ENCODE data around the gene PPFIA3.
A peak's percentile ranks its signal among the peaks of the same experiment; 100 is the strongest.

Gene PPFIA3

DNA sequence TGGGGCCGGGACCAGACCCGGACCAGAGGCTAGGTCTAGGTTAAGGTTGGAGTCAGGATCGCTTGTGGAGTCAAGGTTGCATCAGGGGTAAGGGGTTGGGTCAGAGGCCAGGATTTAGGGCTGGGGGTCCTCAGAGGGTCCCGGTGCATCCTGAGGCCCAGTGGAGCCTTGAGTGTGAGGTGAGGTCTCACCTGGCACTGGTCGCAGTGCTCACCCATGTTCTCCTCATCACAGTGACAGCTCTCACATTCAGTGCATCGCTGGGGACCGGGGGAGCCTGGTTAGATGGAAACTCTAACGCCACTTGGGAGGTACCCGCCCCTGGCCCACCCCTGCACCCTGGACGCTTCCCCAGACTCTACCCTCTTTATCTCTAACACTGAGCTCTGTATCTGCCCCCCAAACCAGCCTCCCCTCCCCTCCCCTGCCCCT is 32.8 kb downstream of the PPFIA3 start:
- Histone ChIP-seq H3K27ac (ENCODE audit: low read depth, low read length) (no peak overlapping the region), H3K36me3 (ENCODE audit: control insufficient read depth, insufficient read depth, low read length) (no peaks in the 10 kb centered on the region; the same call in 1 of the 2 replicates), H3K27me3 (ENCODE audit: control insufficient read depth, insufficient read depth, low read length) (peaks cover 21% of the 10 kb centered on the region), H3K9ac (ENCODE audit: low read depth, low read length) (no peak overlapping the region), H3K9me3 (ENCODE audit: control insufficient read depth, insufficient read depth, low read length) (no peaks in the 10 kb centered on the region), H3K4me3 (ENCODE audit: low read depth, low read length) (peak overlapping the region; percentile 42; the same call in 1 of the 2 replicates), H3K4me1 (ENCODE audit: control insufficient read depth, insufficient read depth, low read length) (peaks cover 20% of the 10 kb centered on the region)

DNA sequence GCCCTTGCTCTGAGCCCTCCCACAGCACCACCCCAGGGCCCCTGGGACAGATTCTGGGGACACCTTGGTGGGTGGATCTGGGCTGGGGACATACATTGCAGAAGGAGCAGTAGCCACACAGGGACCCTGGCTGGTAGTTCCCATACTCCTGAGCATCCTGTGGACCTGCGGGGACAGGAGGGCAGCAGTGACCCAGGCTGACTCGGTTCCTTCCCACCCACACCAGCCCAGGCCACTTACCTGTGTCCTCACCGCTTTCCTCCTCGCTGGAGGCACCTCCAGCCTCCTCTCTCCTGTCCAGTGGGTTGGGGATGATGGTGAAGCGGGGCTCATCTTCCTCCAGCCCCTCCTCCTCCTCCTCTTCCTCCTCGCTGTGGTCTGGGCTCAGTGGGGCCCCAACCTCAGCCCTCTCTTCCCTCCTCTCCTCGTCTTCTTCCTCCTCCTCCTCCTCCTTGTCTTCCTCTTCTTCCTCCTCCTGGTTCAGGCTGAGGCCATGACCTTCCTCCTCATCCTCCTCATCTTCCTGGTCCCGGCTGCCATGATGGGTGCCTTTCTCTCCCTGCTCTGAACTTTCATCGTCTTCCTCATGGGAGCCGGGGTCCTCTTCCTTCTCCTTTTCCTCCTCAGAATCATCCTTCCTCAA is 33.9 kb downstream of the PPFIA3 start:
- Histone ChIP-seq H3K4me1 (ENCODE audit: control insufficient read depth, insufficient read depth, low read length) (peaks cover 17% of the 10 kb centered on the region), H3K4me3 (ENCODE audit: low read depth, low read length) (no peak overlapping the region), H3K9ac (ENCODE audit: low read depth, low read length) (no peak overlapping the region), H3K9me3 (ENCODE audit: control insufficient read depth, insufficient read depth, low read length) (no peaks in the 10 kb centered on the region), H3K27me3 (ENCODE audit: control insufficient read depth, insufficient read depth, low read length) (peaks cover 21% of the 10 kb centered on the region), H3K36me3 (ENCODE audit: control insufficient read depth, insufficient read depth, low read length) (no peaks in the 10 kb centered on the region), H3K27ac (ENCODE audit: low read depth, low read length) (no peak overlapping the region)

DNA sequence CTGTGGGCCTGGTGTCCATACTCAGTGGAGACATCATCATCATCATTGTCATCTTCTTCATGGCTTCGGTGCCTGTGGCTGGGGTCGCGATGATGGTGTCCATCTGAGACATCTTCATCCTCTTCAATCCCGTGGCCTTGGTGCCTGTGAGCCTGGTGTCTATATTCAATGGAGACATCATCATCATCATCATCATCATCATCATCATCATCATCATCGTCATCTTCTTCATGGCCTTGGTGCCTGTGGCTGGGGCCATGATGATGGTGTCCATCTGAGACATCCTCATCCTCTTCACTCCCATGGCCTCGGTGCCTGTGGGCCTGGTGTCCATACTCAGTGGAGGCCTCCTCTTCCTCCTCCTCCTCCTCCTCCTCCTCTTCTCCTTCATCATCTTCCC is 34.9 kb downstream of the PPFIA3 start:
- H3K4me3 ChIP-seq (ENCODE audit: low read depth, low read length): no peak overlapping the region
- H3K4me1 ChIP-seq (ENCODE audit: control insufficient read depth, insufficient read depth, low read length): peaks cover 14% of the 10 kb centered on the region; the same call in 1 of the 2 replicates
- H3K27me3 ChIP-seq (ENCODE audit: control insufficient read depth, insufficient read depth, low read length): peaks cover 26% of the 10 kb centered on the region
- H3K9me3 ChIP-seq (ENCODE audit: control insufficient read depth, insufficient read depth, low read length): no peaks in the 10 kb centered on the region
- H3K9ac ChIP-seq (ENCODE audit: low read depth, low read length): no peak overlapping the region
- no peak overlapping the region for H3K27ac ChIP-seq (ENCODE audit: low read depth, low read length)
- no peaks in the 10 kb centered on the region for H3K36me3 ChIP-seq (ENCODE audit: control insufficient read depth, insufficient read depth, low read length)

DNA sequence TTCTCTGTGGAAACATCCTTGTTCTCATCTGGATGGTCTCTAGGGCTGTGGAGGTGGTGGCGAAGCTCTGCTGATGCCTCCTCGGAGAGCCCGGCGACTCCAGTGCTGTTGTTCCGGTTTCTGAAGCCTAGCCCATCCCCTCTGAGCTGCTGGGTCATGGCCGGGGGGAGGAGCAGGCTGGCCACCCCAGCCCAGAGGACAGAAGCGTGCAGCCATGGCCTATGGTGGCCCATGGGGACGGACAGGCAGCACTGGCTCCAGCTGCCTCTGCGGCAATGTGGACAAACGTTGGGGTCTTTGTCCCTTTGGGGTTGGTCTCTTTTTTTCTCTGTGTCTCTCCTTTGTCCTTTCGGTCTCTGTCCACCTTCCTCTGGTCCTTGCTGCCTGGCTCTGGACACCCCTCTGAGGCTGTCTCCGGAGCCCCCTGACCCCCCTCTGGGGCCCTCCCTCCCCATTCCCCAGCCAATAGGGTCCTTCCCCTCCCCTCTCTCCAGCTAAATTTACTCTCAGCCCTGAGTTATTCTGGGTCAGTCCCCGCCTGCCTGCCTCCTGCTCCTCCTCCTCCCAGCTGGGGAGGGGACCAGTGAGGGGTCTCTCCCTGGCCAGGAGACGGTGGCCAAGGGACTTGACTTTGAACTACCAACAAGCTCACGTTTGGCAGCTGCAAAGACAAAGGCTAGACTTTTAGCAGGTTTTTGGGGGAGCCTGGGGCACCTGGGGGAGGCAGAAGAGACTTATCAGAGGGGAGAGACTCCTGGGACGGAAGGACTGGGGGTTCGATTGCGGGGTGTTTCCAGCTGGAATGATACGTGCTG is 35.9 kb downstream of the PPFIA3 start, which contains the start of gene HRC:
Gene HRC, minus strand, starts transcription at position 392 of the 815 bp plus-strand sequence. Its CDS starts 159 bp downstream, at position 233.
- H3K27me3 ChIP-seq (ENCODE audit: control insufficient read depth, insufficient read depth, low read length): peaks cover 26% of the 10 kb centered on the region
- H3K4me1 ChIP-seq (ENCODE audit: control insufficient read depth, insufficient read depth, low read length): peaks cover 14% of the 10 kb centered on the region; the same call in 1 of the 2 replicates
- H3K36me3 ChIP-seq (ENCODE audit: control insufficient read depth, insufficient read depth, low read length): no peaks in the 10 kb centered on the region
- H3K4me3 ChIP-seq (ENCODE audit: low read depth, low read length): no peak within 1 kb of the TSS
- no peak within 1 kb of the TSS for H3K9ac ChIP-seq (ENCODE audit: low read depth, low read length)
- no peak within 1 kb of the TSS for H3K27ac ChIP-seq (ENCODE audit: low read depth, low read length)
- no peaks in the 10 kb centered on the region for H3K9me3 ChIP-seq (ENCODE audit: control insufficient read depth, insufficient read depth, low read length)

DNA sequence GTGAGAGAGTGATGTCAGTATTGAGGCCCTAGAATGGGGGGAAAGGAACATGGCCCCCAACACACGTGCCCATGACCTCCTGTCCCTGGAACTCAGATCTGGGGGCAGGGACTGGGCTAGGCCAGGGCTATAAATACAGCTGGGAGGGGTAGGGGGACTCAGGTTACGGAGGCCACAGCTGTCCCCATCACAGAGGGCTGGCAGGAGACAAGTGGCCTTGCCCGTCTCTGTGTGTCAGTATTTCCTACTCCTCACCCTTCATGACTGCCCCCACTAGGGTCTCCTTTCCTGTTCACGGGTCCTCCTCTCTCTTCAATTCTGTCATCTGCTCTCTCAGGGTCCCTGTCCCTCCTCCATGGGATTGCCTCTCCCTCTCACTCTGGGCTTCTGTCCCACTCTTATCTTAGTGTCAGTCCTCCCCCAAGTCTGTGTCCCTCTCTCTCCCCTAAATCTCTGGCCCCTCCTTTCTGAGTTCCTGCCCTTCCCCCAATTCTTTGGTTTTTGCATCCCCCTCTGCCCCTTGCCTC is 36.5 kb downstream of the PPFIA3 start:
- Histone ChIP-seq H3K36me3 (ENCODE audit: control insufficient read depth, insufficient read depth, low read length) (no peaks in the 10 kb centered on the region), H3K9ac (ENCODE audit: low read depth, low read length) (no peak overlapping the region), H3K9me3 (ENCODE audit: control insufficient read depth, insufficient read depth, low read length) (no peaks in the 10 kb centered on the region), H3K4me1 (ENCODE audit: control insufficient read depth, insufficient read depth, low read length) (peaks cover 14% of the 10 kb centered on the region; the same call in 1 of the 2 replicates), H3K27me3 (ENCODE audit: control insufficient read depth, insufficient read depth, low read length) (peaks cover 26% of the 10 kb centered on the region), H3K27ac (ENCODE audit: low read depth, low read length) (no peak overlapping the region), H3K4me3 (ENCODE audit: low read depth, low read length) (no peak overlapping the region)

DNA sequence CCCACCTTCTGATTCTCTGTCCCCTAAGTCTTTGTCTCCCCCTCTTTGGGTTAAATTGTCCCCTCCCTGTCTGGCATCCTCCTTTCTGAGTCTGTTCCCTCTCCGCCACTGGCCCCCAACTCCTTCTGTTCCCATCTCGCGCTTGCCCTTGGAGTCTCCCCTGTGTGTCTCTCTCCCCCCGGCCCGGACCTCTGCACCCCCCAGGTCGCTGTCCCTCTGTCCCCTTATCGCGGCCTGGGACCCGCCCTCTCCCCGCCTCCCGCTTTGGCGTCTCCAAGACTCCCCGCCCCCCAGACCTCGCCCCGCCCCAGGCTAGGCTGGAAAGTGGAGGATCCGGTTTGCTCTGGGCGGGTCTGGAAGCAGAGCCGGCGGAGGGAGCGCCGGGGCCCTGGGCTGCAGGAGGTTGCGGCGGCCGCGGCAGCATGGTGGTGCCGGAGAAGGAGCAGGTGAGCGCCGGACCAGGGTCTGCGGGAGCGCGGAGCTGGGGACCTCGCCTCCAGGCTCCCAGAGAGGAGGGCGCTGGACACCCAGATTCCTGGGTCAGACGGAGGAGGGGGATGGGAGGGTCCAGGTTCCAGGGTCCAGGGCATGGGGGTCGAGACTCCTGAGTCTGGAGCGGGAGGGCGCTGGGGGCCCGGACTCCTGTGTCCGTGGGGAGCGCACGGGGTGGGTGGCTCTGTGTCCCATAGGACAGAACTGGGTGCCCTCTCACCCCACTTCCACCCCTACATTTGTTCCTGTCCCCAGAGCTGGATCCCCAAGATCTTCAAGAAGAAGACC is 38.3 kb downstream of the PPFIA3 start, which contains the start of gene TRPM4:
Gene TRPM4, plus strand, starts transcription at position 348 of the 780 bp plus-strand sequence. Its CDS starts 75 bp downstream, at position 423.
- Histone ChIP-seq H3K9ac (ENCODE audit: low read depth, low read length) (peak within 1 kb of the TSS; percentile 73), H3K4me3 (ENCODE audit: low read depth, low read length) (peak within 1 kb of the TSS; percentile 82), H3K9me3 (ENCODE audit: control insufficient read depth, insufficient read depth, low read length) (no peaks in the 10 kb centered on the region), H3K36me3 (ENCODE audit: control insufficient read depth, insufficient read depth, low read length) (no peaks in the 10 kb centered on the region), H3K4me1 (ENCODE audit: control insufficient read depth, insufficient read depth, low read length) (peaks cover 9% of the 10 kb centered on the region; the same call in 1 of the 2 replicates), H3K27ac (ENCODE audit: low read depth, low read length) (peak within 1 kb of the TSS; percentile 64), H3K27me3 (ENCODE audit: control insufficient read depth, insufficient read depth, low read length) (peaks cover 26% of the 10 kb centered on the region)

DNA sequence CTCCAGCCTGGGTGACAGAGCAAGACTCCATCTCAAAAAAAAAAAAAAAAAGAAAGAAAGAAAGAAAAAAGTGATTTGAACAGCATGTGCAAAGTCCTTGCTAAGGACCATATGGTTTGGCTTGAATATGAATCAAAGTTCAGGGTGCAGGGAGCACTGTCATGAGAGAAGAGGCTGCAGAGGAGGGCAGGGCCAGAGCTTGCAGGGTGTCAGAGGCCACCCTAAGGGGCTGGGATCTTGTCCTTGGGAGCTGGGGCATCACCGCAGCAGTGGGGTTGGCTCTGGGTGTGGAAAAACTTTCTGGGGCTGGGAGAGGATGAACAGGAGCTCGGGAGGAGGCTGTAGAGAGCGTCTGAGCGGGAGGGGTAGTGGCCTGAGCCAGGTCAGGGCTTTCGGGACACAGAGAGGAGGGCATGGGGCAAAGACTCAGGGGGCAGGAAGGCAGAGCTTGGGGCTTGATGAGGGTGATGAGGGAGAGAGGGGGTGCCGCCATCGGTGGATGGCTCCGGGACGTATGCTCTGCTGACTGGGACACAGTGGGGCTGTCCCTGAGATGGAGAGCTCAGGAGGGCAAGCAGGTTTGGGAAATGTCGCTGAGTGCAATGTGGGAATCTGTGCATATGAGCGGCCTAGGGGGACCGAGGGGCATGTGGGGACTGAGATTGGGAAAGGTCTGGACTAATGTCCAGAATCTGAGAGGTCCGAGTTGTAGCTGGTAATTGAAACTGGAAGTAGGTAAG is 41.3 kb downstream of the PPFIA3 start:
- Histone ChIP-seq H3K4me3 (ENCODE audit: low read depth, low read length) (no peak overlapping the region), H3K9ac (ENCODE audit: low read depth, low read length) (no peak overlapping the region), H3K9me3 (ENCODE audit: control insufficient read depth, insufficient read depth, low read length) (no peaks in the 10 kb centered on the region), H3K36me3 (ENCODE audit: control insufficient read depth, insufficient read depth, low read length) (no peaks in the 10 kb centered on the region), H3K27me3 (ENCODE audit: control insufficient read depth, insufficient read depth, low read length) (peaks cover 11% of the 10 kb centered on the region; the same call in 1 of the 2 replicates), H3K27ac (ENCODE audit: low read depth, low read length) (no peak overlapping the region), H3K4me1 (ENCODE audit: control insufficient read depth, insufficient read depth, low read length) (peaks cover 6% of the 10 kb centered on the region; the same call in 1 of the 2 replicates)

DNA sequence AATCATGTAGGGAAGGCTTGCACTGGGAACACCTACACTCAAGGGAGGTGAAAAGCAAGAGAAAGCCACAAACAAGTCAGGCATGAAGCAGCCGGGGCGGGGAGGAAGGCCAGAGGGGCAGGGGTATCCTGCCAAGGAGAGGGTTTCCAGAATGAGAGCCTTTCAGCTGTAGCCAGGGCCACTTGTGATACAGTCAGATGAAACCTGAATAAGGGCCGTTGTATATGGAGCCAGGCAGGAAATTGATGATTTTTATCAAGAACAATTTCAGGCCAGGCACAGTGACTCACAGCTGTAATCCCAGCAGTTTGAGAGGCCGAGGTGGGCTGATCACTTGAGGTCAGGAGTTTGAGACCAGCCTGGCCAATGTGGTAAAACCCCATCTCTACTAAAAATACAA is 42.6 kb downstream of the PPFIA3 start:
- Histone ChIP-seq H3K9me3 (ENCODE audit: control insufficient read depth, insufficient read depth, low read length) (no peaks in the 10 kb centered on the region), H3K27ac (ENCODE audit: low read depth, low read length) (no peak overlapping the region), H3K36me3 (ENCODE audit: control insufficient read depth, insufficient read depth, low read length) (no peaks in the 10 kb centered on the region), H3K9ac (ENCODE audit: low read depth, low read length) (no peak overlapping the region), H3K4me3 (ENCODE audit: low read depth, low read length) (no peak overlapping the region), H3K27me3 (ENCODE audit: control insufficient read depth, insufficient read depth, low read length) (peaks cover 5% of the 10 kb centered on the region; the same call in 1 of the 2 replicates), H3K4me1 (ENCODE audit: control insufficient read depth, insufficient read depth, low read length) (no peaks in the 10 kb centered on the region; the same call in 1 of the 2 replicates)

DNA sequence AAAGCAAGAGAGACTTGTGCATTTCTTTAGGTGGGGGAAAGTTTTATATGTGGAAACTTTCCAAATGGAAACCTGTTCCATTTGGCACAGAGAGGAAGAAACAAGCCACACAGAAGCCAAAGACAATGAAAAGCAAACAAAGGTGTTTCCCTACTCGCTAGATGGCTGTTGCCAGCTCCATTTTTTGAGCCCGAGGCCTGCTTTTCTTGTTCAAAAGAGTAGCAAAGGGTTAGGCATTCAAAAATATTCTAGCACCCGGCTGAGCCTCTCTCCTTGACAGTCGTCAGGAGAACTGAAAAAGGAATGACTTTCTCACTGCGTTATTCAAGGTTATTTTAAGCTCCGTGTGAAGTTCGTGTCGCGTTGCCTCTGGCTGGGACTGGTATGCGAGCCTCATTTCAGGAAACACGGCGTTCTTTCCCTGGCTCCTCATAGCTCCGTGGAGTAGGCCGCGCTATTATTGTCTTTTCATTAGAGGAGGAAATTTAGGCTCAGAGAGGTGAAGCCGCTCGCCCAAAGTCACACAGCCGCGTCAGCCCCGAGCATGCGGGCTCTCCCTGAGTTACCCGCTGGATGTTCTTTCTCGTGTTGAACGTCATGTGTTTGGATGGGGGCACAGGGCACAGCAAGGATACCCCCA is 45.9 kb downstream of the PPFIA3 start:
- Histone ChIP-seq H3K4me1 (ENCODE audit: control insufficient read depth, insufficient read depth, low read length) (no peaks in the 10 kb centered on the region; the same call in 1 of the 2 replicates), H3K36me3 (ENCODE audit: control insufficient read depth, insufficient read depth, low read length) (no peaks in the 10 kb centered on the region), H3K4me3 (ENCODE audit: low read depth, low read length) (no peak overlapping the region), H3K27me3 (ENCODE audit: control insufficient read depth, insufficient read depth, low read length) (no peaks in the 10 kb centered on the region), H3K27ac (ENCODE audit: low read depth, low read length) (no peak overlapping the region), H3K9me3 (ENCODE audit: control insufficient read depth, insufficient read depth, low read length) (no peaks in the 10 kb centered on the region), H3K9ac (ENCODE audit: low read depth, low read length) (no peak overlapping the region)

Measured in HUES48 (cell line).